HG03521 (cell line): Measurements from ENCODE around the gene MYOD1.

Experiments used
- ATAC-seq: cut with Tn5 transposase; IDR thresholded peaks from one replicate; pipeline ENCODE4 v1.9.1; 2021; ENCODE audit warnings: mild to moderate bottlenecking, moderate library complexity; ENCODE audit not compliant: unreplicated experiment

The MYOD1 gene

DNA sequence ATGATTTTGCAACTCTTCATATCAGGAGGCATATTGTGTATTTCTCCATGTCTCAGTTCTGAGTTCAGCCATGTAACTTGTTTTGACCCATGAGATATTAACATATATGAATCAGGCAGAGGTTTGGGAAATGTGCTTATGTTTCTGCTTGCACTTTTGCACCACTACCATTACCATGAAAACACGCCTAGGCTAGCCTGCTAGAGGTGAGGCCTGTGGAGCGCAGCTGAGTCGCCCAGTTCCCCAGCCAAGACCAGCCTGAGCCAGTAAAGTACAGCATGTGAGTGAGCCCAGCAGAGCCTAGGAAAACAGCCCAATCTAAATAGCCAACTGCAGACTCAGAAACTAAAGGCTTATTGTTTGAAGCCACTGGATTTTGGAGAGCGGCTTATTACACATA is 18.4 kb upstream of the MYOD1 start:
- no peak for ATAC-seq

DNA sequence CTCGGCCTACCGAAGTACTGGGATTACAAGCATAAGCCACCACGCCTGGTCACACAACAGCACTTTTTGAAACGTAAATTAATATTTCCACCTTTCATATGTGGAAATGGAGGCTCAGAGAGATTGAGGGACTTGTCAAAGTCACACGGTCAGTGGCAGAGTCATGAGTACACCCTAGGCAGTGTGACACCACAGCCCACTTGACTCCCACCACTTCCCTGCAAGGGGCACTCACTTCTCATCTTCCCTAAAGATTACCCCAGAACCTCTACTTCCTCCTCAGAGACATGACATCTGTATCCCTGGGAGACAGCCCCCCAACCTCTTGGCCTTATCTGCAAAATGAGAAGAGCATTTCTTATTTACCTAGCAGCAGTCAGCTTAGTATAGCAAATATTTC is 16.5 kb upstream of the MYOD1 start:
- ATAC-seq = no peak

DNA sequence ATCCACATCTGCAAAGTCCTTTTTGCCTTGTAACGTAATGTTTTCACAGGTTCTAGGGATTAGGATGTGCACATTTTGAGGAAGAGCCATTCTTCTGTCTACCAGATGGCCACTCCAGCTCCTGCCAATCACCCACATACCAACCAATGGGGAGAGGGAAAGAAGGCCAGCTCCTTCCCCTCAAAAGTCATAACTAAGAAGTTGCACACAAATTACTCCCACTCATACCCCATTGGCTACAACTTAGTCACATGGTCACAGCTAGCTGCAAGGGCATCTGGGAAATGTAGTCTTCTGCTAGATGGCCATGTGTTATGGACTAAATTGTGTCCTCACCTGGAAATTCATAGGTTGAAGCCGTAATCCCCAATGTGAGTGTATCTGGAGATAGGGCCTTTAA is 15.4 kb upstream of the MYOD1 start:
- no peak for ATAC-seq

DNA sequence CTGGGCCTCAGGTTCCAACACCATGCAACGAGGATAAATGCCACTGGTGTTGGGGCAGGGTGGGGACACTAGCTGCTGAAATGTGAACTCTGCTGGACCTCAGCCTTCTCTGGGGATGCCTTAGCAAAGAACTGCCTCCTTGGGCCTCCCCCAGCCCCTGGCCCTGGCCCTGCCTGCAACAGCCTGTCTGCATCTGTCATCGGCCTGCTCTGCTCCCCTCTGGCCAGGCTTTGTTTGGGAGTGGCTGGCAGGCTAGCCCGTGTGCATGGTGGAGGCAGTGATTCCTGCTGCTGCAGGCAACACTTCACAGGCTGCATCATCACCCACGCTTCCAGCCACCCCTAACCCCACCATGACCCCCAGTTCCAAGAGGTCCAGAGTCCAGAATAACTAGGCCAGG is 11.5 kb upstream of the MYOD1 start:
- no peak for ATAC-seq

DNA sequence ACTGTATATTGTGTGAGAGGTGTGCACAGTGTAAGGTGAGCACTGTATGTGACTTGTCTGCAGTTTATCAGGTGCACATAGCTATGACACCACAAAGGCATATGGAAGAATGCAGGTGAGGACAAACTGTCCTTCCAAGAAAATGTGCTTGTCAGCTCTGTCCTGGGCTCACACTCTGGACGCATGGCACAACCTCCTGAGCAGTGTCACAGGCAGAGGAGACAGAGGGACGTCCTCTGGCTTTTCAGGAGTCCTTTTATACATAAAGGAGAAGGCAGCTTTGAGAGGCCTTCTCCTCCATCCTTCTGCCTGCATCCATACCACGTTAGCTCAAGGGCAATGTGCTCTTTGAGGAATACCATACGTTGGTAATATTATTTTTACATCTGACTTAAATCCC is 7.5 kb upstream of the MYOD1 start:
- no peak for ATAC-seq

DNA sequence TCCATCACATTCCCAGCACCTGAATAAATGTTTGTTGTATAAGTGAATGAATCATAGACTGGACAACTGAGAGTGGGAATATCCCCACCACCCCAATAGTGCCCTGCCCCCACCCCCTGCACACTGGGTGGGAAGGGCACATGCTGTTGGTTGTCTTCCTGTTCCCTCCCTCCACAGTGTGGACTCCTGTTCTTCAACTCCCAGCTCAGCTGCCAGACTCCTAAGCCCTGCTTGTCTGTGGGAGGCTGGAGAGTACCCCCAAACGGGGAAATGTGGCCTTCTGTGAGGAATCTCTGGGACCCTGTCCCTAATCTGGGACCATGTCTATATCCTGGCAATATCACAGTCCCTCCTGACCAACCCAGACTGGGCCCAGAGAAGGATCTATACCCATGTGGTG is 5.5 kb upstream of the MYOD1 start:
- no peak for ATAC-seq

DNA sequence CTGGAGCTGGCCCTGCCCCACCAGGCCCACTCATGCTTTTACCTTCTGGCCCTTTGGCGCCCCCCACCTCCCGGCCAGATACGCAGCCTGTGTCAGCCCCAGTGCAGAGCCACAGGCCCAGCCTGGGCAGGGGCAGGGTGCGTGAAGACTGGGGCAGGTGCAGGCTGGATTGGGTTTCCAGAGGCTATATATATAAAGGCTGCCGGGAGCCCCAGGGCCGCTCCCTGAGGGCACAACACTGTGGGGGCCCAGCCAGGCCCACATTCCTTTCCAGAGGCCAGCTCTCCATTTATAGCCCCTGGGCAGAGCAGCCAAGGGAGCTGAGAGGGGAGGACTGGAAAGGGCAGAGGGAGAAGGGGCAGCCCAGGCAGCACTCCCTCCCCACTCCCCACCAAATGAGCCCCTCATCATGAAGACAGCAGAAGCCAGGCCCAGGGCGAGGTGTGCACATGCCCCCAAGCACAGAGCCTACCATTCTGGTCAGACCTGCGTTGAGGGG is 5.0 kb upstream of the MYOD1 start:
- ATAC-seq = no peak

DNA sequence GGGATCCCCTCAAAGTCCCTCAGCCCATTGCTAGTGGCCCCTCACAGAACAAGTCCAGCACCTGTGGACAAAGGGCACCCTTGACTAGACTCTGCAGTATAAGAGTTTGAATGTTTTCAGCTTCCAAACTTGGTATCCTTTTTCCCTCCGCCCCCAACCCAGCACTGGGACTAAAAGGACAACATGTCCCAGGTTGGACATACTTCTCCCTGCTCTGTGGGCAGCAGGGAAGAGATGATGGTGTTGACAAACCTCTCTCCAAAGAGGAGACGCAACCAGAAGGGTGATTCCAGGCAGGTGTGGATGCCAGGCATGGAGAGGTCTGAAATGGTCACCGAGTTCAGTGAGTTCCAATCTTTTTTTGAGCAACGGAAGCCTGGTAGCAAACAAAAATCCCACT is 4.5 kb upstream of the MYOD1 start:
- ATAC-seq = no peak

DNA sequence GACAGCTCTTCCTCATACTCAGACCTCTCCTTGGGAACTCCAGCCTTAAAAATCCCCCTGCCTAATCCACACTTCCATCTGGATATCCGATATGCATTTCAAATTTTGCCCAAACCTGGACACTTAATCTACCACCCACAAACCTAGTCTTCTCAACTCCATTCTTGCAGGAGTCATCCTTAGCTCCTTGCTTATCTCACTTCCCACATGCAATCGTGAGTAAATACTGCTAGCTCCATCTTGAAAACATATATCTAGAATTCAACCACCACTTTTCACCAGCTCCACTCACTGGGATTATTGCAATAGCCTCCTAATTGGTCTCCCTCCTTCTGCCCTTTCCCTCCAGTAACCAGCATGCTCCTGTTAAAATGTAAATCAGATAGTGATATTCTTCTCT is 2.6 kb upstream of the MYOD1 start:
- no peak for ATAC-seq

DNA sequence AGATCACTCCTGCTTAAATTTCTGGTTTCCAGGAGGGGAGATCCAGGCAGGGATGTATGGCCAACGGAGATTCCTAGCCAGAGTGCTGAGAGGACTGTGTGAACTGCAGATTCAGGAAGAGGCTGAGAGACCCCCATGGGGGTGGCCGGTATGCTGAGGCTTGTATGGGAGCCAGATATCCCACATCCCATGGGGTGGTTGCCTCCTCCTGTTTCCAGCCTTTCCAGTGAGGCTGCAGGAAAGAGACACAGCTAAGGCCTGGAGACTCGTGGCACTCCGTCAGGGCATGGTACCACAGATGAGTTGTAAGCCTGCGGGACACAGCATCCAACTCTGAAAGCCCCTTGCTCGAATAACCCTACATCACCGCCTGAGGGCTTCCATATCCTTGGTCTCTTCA is 1.4 kb upstream of the MYOD1 start:
- ATAC-seq = no peak

DNA sequence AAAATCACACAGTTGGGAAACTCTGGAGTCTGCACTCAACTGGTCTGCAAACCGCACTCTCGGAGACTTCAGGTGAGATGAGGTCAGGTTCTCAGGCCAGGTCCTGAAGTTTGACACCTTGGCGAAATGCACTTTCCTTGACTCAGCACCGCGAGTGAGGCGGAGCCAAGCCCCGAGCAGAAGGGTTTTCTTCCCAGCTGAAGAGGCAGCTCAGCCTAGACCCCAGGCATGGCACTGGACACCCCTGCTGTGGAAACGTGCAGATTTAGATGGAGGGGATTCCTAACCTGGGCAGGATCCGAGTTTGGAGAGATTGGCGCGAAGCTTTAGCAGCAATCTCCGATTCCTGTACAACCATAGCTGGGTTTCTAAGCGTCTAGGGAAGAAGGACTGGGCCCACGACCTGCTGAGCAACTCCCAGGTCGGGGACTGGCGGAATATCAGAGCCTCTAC is 835 bp upstream of the MYOD1 start:
- no peak for ATAC-seq

DNA sequence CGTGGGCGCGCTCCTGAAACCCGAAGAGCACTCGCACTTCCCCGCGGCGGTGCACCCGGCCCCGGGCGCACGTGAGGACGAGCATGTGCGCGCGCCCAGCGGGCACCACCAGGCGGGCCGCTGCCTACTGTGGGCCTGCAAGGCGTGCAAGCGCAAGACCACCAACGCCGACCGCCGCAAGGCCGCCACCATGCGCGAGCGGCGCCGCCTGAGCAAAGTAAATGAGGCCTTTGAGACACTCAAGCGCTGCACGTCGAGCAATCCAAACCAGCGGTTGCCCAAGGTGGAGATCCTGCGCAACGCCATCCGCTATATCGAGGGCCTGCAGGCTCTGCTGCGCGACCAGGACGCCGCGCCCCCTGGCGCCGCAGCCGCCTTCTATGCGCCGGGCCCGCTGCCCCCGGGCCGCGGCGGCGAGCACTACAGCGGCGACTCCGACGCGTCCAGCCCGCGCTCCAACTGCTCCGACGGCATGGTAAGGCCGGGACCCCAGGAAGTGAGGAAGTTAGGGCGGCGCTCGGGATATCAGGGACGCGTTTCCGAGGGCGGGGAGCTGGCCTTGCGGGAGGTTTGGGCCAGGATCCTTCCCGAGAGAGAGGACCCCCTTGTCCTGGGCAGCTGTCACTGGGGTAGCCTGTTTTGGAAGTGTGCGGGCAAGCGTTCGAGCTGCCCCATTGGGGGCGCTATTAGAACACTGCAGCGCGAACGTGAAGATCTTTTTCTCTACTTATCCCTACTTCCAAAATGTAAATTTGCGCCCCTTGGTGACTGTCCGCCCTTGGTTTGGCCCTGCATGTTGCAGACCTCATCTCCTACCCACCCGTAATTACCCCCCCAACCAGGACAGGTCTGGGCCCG is 796 bp downstream of the MYOD1 start:
- no peak for ATAC-seq

DNA sequence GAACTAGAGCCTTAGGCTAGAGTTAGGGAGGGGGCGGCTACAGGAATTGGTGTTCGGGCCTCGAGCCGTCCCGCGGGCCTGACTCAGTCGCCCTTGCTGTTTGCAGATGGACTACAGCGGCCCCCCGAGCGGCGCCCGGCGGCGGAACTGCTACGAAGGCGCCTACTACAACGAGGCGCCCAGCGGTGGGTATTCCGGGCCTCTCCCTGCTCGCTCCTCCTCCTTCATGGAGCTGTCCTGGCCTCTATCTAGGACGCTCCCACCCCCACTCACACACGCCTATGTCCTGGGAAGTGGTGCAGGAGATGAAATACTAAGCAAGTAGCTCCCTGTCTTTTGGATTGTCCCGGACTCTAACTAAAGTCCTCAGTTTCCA is 1.4 kb downstream of the MYOD1 start:
- no peak for ATAC-seq

DNA sequence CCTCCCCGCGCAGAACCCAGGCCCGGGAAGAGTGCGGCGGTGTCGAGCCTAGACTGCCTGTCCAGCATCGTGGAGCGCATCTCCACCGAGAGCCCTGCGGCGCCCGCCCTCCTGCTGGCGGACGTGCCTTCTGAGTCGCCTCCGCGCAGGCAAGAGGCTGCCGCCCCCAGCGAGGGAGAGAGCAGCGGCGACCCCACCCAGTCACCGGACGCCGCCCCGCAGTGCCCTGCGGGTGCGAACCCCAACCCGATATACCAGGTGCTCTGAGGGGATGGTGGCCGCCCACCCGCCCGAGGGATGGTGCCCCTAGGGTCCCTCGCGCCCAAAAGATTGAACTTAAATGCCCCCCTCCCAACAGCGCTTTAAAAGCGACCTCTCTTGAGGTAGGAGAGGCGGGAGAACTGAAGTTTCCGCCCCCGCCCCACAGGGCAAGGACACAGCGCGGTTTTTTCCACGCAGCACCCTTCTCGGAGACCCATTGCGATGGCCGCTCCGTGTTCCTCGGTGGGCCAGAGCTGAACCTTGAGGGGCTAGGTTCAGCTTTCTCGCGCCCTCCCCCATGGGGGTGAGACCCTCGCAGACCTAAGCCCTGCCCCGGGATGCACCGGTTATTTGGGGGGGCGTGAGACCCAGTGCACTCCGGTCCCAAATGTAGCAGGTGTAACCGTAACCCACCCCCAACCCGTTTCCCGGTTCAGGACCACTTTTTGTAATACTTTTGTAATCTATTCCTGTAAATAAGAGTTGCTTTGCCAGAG is 2.0 kb downstream of the MYOD1 start:
- no peak for ATAC-seq

DNA sequence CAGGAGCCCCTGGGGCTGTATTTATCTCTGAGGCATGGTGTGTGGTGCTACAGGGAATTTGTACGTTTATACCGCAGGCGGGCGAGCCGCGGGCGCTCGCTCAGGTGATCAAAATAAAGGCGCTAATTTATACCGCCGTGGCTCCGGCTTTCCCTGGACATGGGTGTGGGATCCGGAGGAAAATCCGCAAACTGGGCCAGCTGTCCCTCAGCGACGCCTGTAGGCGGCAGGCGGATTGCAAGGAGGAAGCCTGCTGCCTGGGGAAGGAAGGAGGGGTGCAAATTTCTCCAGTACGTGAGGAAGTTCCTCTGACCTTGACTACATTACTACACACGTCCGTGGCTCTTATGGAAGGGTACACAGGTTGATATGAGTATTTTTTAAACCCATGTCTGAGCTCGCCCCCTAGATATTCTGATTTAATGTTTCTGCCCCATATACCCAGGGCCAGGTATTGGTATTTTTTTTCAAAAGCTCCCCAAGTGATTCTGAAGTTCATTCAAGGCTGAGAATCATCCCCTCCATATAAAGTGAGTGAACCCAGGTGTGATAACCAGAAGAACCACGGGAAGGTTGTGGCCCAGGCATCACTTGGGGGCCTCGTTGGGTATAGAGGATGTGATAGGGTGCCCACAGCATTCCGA is 2.8 kb downstream of the MYOD1 start:
- no peak for ATAC-seq

DNA sequence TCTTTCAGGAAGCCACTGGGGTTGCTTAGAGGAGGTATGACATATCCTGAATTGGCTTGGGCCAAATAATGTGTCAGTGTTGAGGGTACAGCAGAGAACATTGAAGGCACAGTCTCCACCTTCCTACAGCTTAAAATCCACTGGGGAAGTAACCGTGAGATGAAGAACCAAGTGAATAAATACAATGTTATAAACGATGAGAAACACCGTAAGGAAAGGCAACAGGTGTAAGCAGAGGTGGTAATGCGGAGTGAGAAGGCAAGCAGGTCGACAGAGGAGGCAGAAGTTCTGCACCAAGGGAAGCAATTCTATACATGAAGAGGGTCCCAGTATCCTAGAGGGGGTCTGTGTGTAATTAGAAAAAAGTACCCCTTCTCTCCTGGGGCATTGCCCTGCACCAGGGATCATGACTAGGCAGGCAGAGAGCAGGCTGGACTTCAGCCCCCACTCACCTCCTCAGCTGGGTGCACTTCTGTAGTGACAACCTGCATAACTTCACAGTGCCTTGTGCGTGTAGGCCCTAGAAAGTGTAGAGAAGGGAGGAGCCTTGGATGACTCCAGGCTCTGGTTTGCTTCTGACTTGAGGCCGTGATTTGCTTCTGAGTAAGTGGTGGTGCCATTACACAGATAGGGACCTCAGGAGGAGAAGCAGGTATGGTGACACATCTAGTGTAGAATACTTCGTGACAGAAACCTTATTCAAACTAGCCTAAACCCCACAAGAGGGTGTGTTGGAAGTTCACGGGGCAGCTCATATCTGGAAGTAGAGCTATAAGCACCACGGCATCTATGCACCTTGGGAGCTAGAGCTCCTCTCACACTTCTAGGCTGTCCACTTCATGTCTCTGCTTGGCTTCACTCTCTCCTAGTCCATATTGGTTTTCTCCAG is 4.9 kb downstream of the MYOD1 start:
- ATAC-seq = no peak

DNA sequence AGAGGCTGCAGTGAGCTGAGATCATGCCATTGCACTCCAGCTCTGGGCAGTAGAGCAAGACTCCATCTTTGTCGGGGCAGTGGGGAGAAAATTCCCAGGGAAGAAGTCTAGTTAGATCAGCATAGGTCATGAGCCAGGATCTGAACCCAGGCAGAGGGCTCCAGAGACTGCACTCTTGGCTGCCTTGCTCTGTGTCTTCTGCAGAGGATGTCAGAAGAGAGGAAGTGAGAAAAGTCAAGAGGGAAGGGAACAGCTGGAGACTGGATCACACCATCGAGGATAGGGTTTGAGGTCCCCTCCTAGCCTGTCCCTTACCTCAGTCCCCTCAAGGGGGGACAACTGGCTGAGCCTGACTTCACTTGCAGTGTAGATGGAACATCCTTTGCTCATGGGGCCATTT is 5.8 kb downstream of the MYOD1 start:
- ATAC-seq = no peak

DNA sequence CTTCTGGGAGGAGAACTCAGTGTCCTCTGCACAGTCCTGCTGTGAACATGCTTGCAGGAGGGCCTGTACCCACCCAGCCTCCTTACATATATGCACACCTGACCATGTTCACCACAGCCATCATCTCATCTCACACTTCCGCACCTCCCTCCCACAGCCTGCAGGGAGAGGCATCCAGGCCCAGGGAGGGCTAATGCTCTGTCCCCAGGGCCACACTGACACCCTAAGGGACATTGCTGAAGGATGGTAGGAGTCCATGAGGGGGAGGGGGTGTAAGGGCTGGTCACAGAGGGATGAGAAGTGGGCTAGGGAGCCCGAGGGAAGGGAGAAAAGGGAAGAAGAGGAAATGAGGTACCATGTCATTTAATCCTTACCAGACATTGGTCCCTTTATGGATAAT is 10.8 kb downstream of the MYOD1 start:
- no peak for ATAC-seq

DNA sequence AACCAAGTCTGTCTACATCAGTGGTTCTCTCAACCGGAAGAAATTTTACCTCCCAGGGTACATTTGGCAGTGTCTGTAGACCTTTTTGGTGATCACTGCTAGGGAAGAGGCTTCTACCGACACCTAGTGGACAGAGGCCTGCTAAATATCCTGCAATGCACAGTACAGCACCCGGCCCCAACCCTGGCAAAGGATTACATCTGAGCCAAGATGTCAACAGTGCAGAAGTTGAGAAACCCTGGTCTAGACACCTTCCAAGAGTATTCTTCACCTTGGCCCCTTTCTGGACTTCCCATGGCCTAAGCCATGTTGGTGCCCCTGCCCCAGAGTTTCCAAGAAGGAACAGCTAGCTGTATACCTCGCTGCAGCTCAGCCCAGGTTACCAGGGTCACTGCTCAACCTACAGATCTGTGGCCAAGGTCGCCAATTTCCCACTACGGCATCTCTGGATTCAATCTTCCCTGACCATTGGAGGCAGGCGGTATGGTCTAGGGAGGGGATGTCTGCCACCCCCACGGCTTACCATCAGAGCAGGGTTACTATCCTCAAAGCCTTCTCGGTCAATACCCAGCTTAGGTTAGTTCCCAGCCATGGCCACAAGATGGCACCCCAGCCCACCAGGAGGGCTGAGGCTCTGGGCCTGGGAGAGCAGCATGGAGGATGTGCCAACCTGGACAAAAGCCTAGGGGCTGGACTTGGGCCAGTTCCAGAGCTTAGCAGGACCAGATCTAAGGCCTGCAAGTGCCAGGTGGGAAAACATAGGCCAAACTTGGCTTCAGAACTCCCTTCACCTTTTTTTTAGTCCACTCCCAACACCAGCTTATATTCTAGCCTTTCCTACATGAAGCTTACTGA is 11.5 kb downstream of the MYOD1 start:
- peak; percentile 73 for ATAC-seq

DNA sequence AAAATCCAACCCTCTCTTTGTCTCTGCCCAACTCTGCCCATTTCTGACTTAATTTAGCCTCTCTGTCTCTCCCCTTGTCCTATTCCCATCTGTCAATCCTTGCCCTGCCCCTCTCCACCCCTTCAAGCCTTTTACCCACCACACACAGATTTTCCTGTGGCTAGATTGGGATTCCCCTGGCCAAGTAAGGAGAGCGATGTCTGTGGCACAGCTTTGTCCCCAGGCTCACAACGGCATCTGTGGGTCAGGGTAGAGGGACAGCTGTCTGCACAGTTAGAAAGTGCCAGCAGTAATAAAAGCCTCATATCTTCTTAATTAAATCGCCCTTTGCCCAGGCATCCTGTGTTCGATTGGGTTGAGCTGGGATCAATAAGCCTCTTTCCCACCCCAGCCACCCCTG is 13.9 kb downstream of the MYOD1 start:
- ATAC-seq = no peak
